DOHH2 (cell line): Measurements from ENCODE around the gene PELI2.

Experiments
- CTCF ChIP-seq: fragments of 200-600 bp; sonication (generic); IDR thresholded peaks from one replicate; pipeline ENCODE4 v1.5.1; 2014; ENCODE audit warnings: antibody characterized with exemption, mild to moderate bottlenecking, low read depth, low read length; ENCODE audit not compliant: poor library complexity, severe bottlenecking
- EZH2phosphoT487 ChIP-seq: fragments of 200-600 bp; sonication (generic); IDR thresholded peaks from 2 replicates; pipeline ENCODE4 v1.6.1; 2017; ENCODE audit warnings: borderline replicate concordance, mild to moderate bottlenecking, antibody characterized with exemption, low read length, moderate library complexity, mixed read lengths

- TF ChIP-seq CTCF = no peak
- no peak for TF ChIP-seq EZH2phosphoT487
These were observed 209.8 kb downstream of the PELI2 start for GRCh38 chr14:56328021-56328420.
